Neuron (in vitro differentiated cells): ENCODE measurements around the gene SLC28A3.

Source experiments
- H2AFZ ChIP-seq: one replicate; pipeline ENCODE4 v1.6.1; 2013; ENCODE audit warnings: low read depth, mild to moderate bottlenecking, inconsistent platforms, low read length, moderate library complexity
- H3K27me3 ChIP-seq: one replicate; pipeline ENCODE4 v1.6.1; 2013; ENCODE audit warnings: low read length; ENCODE audit not compliant: insufficient read depth
- H3K36me3 ChIP-seq: one replicate; pipeline ENCODE4 v1.6.1; 2013; ENCODE audit warnings: low read length; ENCODE audit not compliant: insufficient read depth
- H3K4me1 ChIP-seq: one replicate; pipeline ENCODE4 v1.6.1; 2013; ENCODE audit warnings: low read length; ENCODE audit not compliant: insufficient read depth
- H3K4me3 ChIP-seq: 2 replicates; pipeline ENCODE4 v1.5.1; 2013; ENCODE audit warnings: mild to moderate bottlenecking, low read length, moderate library complexity
- H3K9me3 ChIP-seq: one replicate; pipeline ENCODE4 v1.6.1; 2013; ENCODE audit warnings: low read length

The SLC28A3 gene

GRCh38 chr9:84239343-84239742, 101.2 kb downstream of the SLC28A3 start:
- H3K4me1 ChIP-seq: no peaks in the 10 kb centered on the region
- no peaks in the 10 kb centered on the region for H3K27me3 ChIP-seq
- H3K4me3 ChIP-seq: no peak overlapping the region
- no peak overlapping the region for H2AFZ ChIP-seq
- no peaks in the 10 kb centered on the region for H3K9me3 ChIP-seq
- H3K36me3 ChIP-seq: no peaks in the 10 kb centered on the region

- Histone ChIP-seq H2AFZ (no peak overlapping the region), H3K4me1 (no peaks in the 10 kb centered on the region), H3K4me3 (no peak overlapping the region), H3K27me3 (no peaks in the 10 kb centered on the region), H3K36me3 (no peaks in the 10 kb centered on the region), H3K9me3 (no peaks in the 10 kb centered on the region)
Observed at GRCh38 chr9:84238652-84239051, 101.9 kb downstream of the SLC28A3 start.

- H3K4me3 ChIP-seq: no peak overlapping the region
- H3K36me3 ChIP-seq: no peaks in the 10 kb centered on the region
- no peak overlapping the region for H2AFZ ChIP-seq
- H3K9me3 ChIP-seq: no peaks in the 10 kb centered on the region
- no peaks in the 10 kb centered on the region for H3K27me3 ChIP-seq
- H3K4me1 ChIP-seq: no peaks in the 10 kb centered on the region
Observed at GRCh38 chr9:84235511-84235910, 105.0 kb downstream of the SLC28A3 start.

- H3K9me3 ChIP-seq: no peaks in the 10 kb centered on the region
- H3K27me3 ChIP-seq: peaks cover 2% of the 10 kb centered on the region
- peaks cover 4% of the 10 kb centered on the region for H3K4me1 ChIP-seq
- no peaks in the 10 kb centered on the region for H3K36me3 ChIP-seq
- H2AFZ ChIP-seq: no peak overlapping the region
- H3K4me3 ChIP-seq: no peak overlapping the region
Observed at GRCh38 chr9:84230355-84231145, 110.0 kb downstream of the SLC28A3 start.

GRCh38 chr9:84229191-84229590, 111.4 kb downstream of the SLC28A3 start:
- no peaks in the 10 kb centered on the region for H3K9me3 ChIP-seq
- H2AFZ ChIP-seq: no peak overlapping the region
- peaks cover 4% of the 10 kb centered on the region for H3K4me1 ChIP-seq
- no peaks in the 10 kb centered on the region for H3K36me3 ChIP-seq
- no peak overlapping the region for H3K4me3 ChIP-seq
- H3K27me3 ChIP-seq: peaks cover 2% of the 10 kb centered on the region

- Histone ChIP-seq H3K4me1 (peaks cover 4% of the 10 kb centered on the region), H2AFZ (no peak overlapping the region), H3K9me3 (no peaks in the 10 kb centered on the region), H3K36me3 (no peaks in the 10 kb centered on the region), H3K4me3 (no peak overlapping the region), H3K27me3 (peaks cover 2% of the 10 kb centered on the region)
Observed at GRCh38 chr9:84228130-84228720, 112.3 kb downstream of the SLC28A3 start.

GRCh38 chr9:84226126-84226525, 114.4 kb downstream of the SLC28A3 start:
- no peak overlapping the region for H3K4me3 ChIP-seq
- H3K4me1 ChIP-seq: peaks cover 4% of the 10 kb centered on the region
- H2AFZ ChIP-seq: no peak overlapping the region

More at GRCh38 chr9:84226126-84226525, 114.4 kb downstream of the SLC28A3 start:
- H3K27me3 ChIP-seq: peaks cover 2% of the 10 kb centered on the region
- H3K9me3 ChIP-seq: no peaks in the 10 kb centered on the region
- H3K36me3 ChIP-seq: no peaks in the 10 kb centered on the region
